Esophagus (tissue), 2 donors: ENCODE measurements around the gene VEZT. TPM values are rescaled to one million over a fixed set of nuclear protein-coding genes. Genes with fewer than 3 reads are reported as not detected.
A peak's percentile ranks its signal among the peaks of the same experiment; 100 is the strongest.

Experiments used
- H3K27ac ChIP-seq, 2 donors: one replicate each; pipeline ENCODE4 v1.5.1; 2013; ENCODE audit warnings: low read depth in 2 of 2, mild to moderate bottlenecking in 2 of 2, inconsistent platforms in 1 of 2, low read length in 1 of 2, moderate library complexity in 1 of 2
- H3K27me3 ChIP-seq, 2 donors: one replicate each; pipeline ENCODE4 v1.6.1; 2013; ENCODE audit warnings: low read length in 2 of 2, control low read depth in 1 of 2, mild to moderate bottlenecking in 1 of 2; ENCODE audit not compliant: insufficient read depth in 2 of 2, control insufficient read depth in 1 of 2
- H3K36me3 ChIP-seq, 2 donors: one replicate each; pipeline ENCODE4 v1.6.1; 2013; ENCODE audit warnings: low read length in 1 of 2; ENCODE audit not compliant: control insufficient read depth in 2 of 2, insufficient read depth in 2 of 2
- H3K4me1 ChIP-seq, 2 donors: one replicate each; pipeline ENCODE4 v1.6.1; 2013; ENCODE audit warnings: low read length in 1 of 2; ENCODE audit not compliant: control insufficient read depth in 2 of 2, insufficient read depth in 2 of 2
- H3K4me3 ChIP-seq, 2 donors: one replicate each; pipeline ENCODE4 v1.5.1; 2013; ENCODE audit warnings: low read length in 2 of 2, mild to moderate bottlenecking in 2 of 2, low read depth in 1 of 2, moderate library complexity in 1 of 2
- H3K9me3 ChIP-seq, 2 donors: one replicate each; pipeline ENCODE4 v1.6.1; 2013; ENCODE audit warnings: mild to moderate bottlenecking in 2 of 2, low read depth in 1 of 2, low read length in 1 of 2, moderate library complexity in 1 of 2; ENCODE audit not compliant: control insufficient read depth in 2 of 2, insufficient read depth in 1 of 2
- WGBS, 2 donors: extraction: QIAGEN DNeasy Blood & Tissue Kit; methylation state at CpG; one replicate each; pipeline ENCODE4 v1.1.7; 2013; 5-methylcytosine and 5-hydroxymethylcytosine counted together
- polyA plus RNA-seq, 2 donors: library from polyadenylated mRNA; stranded (reverse); fragments of 200-250 nt; gene quantifications; one replicate each; pipeline ENCODE4 v1.2.3, GENCODE V29; 2013
- donor health status: healthy with polysubstance abuse.
- donor health status: Bipolar disorder and iron deficiency.

Gene VEZT
- polyA plus RNA-seq, 2 donors, result 22.7 to 23.9 TPM

- Histone ChIP-seq H3K4me1 (peaks cover 0 to 4% of the 10 kb centered on the region in 2 donors), H3K27ac (peak overlapping the region in 1 of 2 donors; percentile 15), H3K27me3 (no peaks in the 10 kb centered on the region), H3K4me3 (no peak overlapping the region), H3K9me3 (no peaks in the 10 kb centered on the region), H3K36me3 (no peaks in the 10 kb centered on the region)
- WGBS, 2 donors, result 94 to 95% methylated on average over 8 of the region's 8 CpGs
Measured at GRCh38 chr12:95206916-95207315, 10.7 kb upstream of the VEZT start.

GRCh38 chr12:95207407-95207806 is 10.2 kb upstream of the VEZT start:
- H3K9me3 ChIP-seq, result no peaks in the 10 kb centered on the region
- no peaks in the 10 kb centered on the region for H3K27me3 ChIP-seq
- H3K27ac ChIP-seq, result no peak overlapping the region
- 96 to 98% methylated on average over 2 of the region's 2 CpGs for WGBS, 2 donors
- peaks cover 0 to 4% of the 10 kb centered on the region in 2 donors for H3K4me1 ChIP-seq
- H3K4me3 ChIP-seq, result no peak overlapping the region
- no peaks in the 10 kb centered on the region for H3K36me3 ChIP-seq

- no peaks in the 10 kb centered on the region for H3K27me3 ChIP-seq
- 84 to 86% methylated on average over 7 of the region's 7 CpGs for WGBS, 2 donors
- H3K36me3 ChIP-seq, result no peaks in the 10 kb centered on the region
- no peak overlapping the region for H3K27ac ChIP-seq
- H3K9me3 ChIP-seq, result no peaks in the 10 kb centered on the region
- peaks cover 0 to 4% of the 10 kb centered on the region in 2 donors for H3K4me1 ChIP-seq
- H3K4me3 ChIP-seq, result no peak overlapping the region
Measured at GRCh38 chr12:95208678-95209077, 8.9 kb upstream of the VEZT start.

- no peaks in the 10 kb centered on the region for H3K36me3 ChIP-seq
- no peak overlapping the region for H3K4me3 ChIP-seq
- H3K9me3 ChIP-seq, result no peaks in the 10 kb centered on the region
- no peak overlapping the region for H3K27ac ChIP-seq
- no peaks in the 10 kb centered on the region for H3K4me1 ChIP-seq
- no peaks in the 10 kb centered on the region for H3K27me3 ChIP-seq
- WGBS, 2 donors, result 46 to 57% methylated on average over 4 of the region's 4 CpGs
Measured at GRCh38 chr12:95212586-95212985, 5.0 kb upstream of the VEZT start.

GRCh38 chr12:95213119-95213518 is 4.5 kb upstream of the VEZT start:
- H3K27ac ChIP-seq, result no peak overlapping the region
- WGBS, 2 donors, result 69 to 75% methylated on average over 4 of the region's 4 CpGs

GRCh38 chr12:95213928-95214327 is 3.7 kb upstream of the VEZT start:
- no peaks in the 10 kb centered on the region for H3K27me3 ChIP-seq
- H3K4me3 ChIP-seq, result no peak overlapping the region
- no peaks in the 10 kb centered on the region for H3K36me3 ChIP-seq
- no peaks in the 10 kb centered on the region for H3K4me1 ChIP-seq
- no peaks in the 10 kb centered on the region for H3K9me3 ChIP-seq
- H3K27ac ChIP-seq, result no peak overlapping the region
- WGBS, 2 donors, result 53 to 57% methylated on average over 1 of the region's 1 CpG

More at GRCh38 chr12:95213119-95213518, 4.5 kb upstream of the VEZT start:
- Histone ChIP-seq H3K4me3 (no peak overlapping the region), H3K4me1 (no peaks in the 10 kb centered on the region), H3K36me3 (no peaks in the 10 kb centered on the region), H3K9me3 (no peaks in the 10 kb centered on the region), H3K27me3 (no peaks in the 10 kb centered on the region)

GRCh38 chr12:95214466-95214865 is 3.1 kb upstream of the VEZT start:
- Histone ChIP-seq H3K9me3 (no peaks in the 10 kb centered on the region), H3K4me3 (no peak overlapping the region), H3K27me3 (no peaks in the 10 kb centered on the region), H3K36me3 (no peaks in the 10 kb centered on the region), H3K27ac (no peak overlapping the region), H3K4me1 (no peaks in the 10 kb centered on the region)
- 43 to 51% methylated on average over 3 of the region's 3 CpGs for WGBS, 2 donors

GRCh38 chr12:95215949-95216348 is 1.7 kb upstream of the VEZT start:
- WGBS, 2 donors, result 9 to 17% methylated on average over 1 of the region's 1 CpG
- Histone ChIP-seq H3K27me3 (no peaks in the 10 kb centered on the region), H3K27ac (no peak overlapping the region), H3K9me3 (no peaks in the 10 kb centered on the region), H3K4me1 (no peaks in the 10 kb centered on the region), H3K36me3 (no peaks in the 10 kb centered on the region), H3K4me3 (peak overlapping the region in 1 of 2 donors; percentile 78)

GRCh38 chr12:95216711-95217376 is 763 bp upstream of the VEZT start:
- no peaks in the 10 kb centered on the region for H3K9me3 ChIP-seq
- no peaks in the 10 kb centered on the region for H3K4me1 ChIP-seq
- 0% methylated on average over 45 of the region's 45 CpGs for WGBS, 2 donors
- H3K27me3 ChIP-seq, result no peaks in the 10 kb centered on the region
- H3K36me3 ChIP-seq, result no peaks in the 10 kb centered on the region
- peak overlapping the region; percentile 89 to 95 for H3K27ac ChIP-seq
- H3K4me3 ChIP-seq, result peak overlapping the region; percentile 78 to 93
